ENCODE results near the gene RCL1. TPM values are rescaled to one million over a fixed set of nuclear protein-coding genes. Genes with fewer than 3 reads are reported as not detected.

Gene RCL1
- polyA plus RNA-seq, 1 experiment = 5.1 TPM

DNA sequence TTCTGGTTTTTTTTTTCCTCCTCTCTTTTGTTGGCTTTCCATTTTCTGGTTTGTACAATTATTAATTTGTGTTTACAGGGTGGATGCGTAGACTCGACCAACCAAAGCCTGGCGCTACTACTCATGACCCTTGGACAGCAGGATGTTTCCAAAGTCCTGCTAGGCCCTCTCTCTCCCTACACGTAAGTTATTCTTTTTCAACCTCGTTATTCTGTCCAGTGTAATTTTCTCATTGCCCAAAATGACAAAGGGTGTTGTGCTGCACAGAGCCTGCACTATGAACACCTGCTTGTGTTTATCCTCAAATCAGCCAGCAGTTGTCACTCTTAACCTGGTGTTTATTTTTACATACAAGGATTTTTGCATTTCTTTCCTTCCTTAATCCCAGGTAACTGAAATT, 56.6 kb downstream of the RCL1 start:
- Histone ChIP-seq H3K4me3 (ENCODE audit: low read depth, low read length) (no peak overlapping the region), H3K27me3 (ENCODE audit: control insufficient read depth, insufficient read depth, low read length) (no peaks in the 10 kb centered on the region), H3K36me3 (ENCODE audit: control insufficient read depth, insufficient read depth, low read length) (peaks cover 4% of the 10 kb centered on the region)
- ChIA-PET POLR2A (no interaction called here), CTCF (interaction anchor here (1.2 kb wide), 1 partner anchor 11 kb away, joined by 4 read pairs; no protein-coding TSS in a partner anchor)
- TF ChIP-seq, protein P1, sequence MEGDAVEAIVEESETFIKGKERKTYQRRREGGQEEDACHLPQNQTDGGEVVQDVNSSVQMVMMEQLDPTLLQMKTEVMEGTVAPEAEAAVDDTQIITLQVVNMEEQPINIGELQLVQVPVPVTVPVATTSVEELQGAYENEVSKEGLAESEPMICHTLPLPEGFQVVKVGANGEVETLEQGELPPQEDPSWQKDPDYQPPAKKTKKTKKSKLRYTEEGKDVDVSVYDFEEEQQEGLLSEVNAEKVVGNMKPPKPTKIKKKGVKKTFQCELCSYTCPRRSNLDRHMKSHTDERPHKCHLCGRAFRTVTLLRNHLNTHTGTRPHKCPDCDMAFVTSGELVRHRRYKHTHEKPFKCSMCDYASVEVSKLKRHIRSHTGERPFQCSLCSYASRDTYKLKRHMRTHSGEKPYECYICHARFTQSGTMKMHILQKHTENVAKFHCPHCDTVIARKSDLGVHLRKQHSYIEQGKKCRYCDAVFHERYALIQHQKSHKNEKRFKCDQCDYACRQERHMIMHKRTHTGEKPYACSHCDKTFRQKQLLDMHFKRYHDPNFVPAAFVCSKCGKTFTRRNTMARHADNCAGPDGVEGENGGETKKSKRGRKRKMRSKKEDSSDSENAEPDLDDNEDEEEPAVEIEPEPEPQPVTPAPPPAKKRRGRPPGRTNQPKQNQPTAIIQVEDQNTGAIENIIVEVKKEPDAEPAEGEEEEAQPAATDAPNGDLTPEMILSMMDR (IDR thresholded peaks at IDR 0.05; ENCODE audit: insufficient read depth, low read depth, low read length) = no peak
- DNase-seq (ENCODE audit: low read depth) = no peak

- Histone ChIP-seq H3K36me3 (ENCODE audit: control insufficient read depth, insufficient read depth, low read length) (no peaks in the 10 kb centered on the region), H3K27me3 (ENCODE audit: control insufficient read depth, insufficient read depth, low read length) (no peaks in the 10 kb centered on the region), H3K4me3 (ENCODE audit: low read depth, low read length) (no peak overlapping the region)
- CTCF ChIA-PET = interaction anchor here (1.0 to 1.2 kb wide), 2 partner anchors 9 kb away, joined by 3 to 4 read pairs; no protein-coding TSS in a partner anchor
- DNase-seq (ENCODE audit: low read depth) = no peak
- POLR2A ChIA-PET = no interaction called here
- TF ChIP-seq, protein P1 (IDR thresholded peaks at IDR 0.05; ENCODE audit: insufficient read depth, low read depth, low read length) = no peak
Measured at GRCh38 chr9:4850603-4851310, 58.0 kb downstream of the RCL1 start.

- Histone ChIP-seq H3K27me3 (ENCODE audit: control insufficient read depth, insufficient read depth, low read length) (no peaks in the 10 kb centered on the region), H3K36me3 (ENCODE audit: control insufficient read depth, insufficient read depth, low read length) (no peaks in the 10 kb centered on the region), H3K4me3 (ENCODE audit: low read depth, low read length) (no peak overlapping the region)
- no peak for DNase-seq (ENCODE audit: low read depth)
- ChIA-PET POLR2A (no interaction called here), CTCF (interaction anchor here (1.2 kb wide), 1 partner anchor 72 kb away, joined by 5 read pairs; no protein-coding TSS in a partner anchor)
- TF ChIP-seq, protein P1 (IDR thresholded peaks at IDR 0.05; ENCODE audit: insufficient read depth, low read depth, low read length) = no peak
Measured at GRCh38 chr9:4852419-4852818, 59.7 kb downstream of the RCL1 start.

DNA sequence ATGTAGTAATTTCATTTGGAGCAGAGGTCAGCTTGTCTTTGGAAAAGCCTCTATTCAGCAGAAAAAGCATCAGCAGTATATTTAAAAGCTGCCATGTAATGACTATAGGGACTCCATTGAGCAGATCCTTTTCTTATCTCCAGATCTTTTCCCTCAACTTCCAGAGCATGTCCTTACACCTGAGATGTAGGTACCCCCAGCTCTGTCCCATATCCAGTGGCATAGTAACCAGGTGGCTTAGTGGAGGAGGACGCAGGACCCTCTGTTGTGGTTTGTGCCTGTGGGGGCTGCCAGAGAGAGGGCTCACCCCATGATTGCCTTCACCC, 61.5 kb downstream of the RCL1 start:
- no peak for DNase-seq (ENCODE audit: low read depth)
- Histone ChIP-seq H3K36me3 (ENCODE audit: control insufficient read depth, insufficient read depth, low read length) (no peaks in the 10 kb centered on the region), H3K27me3 (ENCODE audit: control insufficient read depth, insufficient read depth, low read length) (no peaks in the 10 kb centered on the region), H3K4me3 (ENCODE audit: low read depth, low read length) (no peak overlapping the region)
- TF ChIP-seq, protein P1 (IDR thresholded peaks at IDR 0.05; ENCODE audit: insufficient read depth, low read depth, low read length) = no peak
- ChIA-PET POLR2A (no interaction called here), CTCF (interaction anchor here (0.8 to 1.4 kb wide), 4 partner anchors 9 to 52 kb away, joined by 3 to 4 read pairs (median 3); no protein-coding TSS in a partner anchor)

DNA sequence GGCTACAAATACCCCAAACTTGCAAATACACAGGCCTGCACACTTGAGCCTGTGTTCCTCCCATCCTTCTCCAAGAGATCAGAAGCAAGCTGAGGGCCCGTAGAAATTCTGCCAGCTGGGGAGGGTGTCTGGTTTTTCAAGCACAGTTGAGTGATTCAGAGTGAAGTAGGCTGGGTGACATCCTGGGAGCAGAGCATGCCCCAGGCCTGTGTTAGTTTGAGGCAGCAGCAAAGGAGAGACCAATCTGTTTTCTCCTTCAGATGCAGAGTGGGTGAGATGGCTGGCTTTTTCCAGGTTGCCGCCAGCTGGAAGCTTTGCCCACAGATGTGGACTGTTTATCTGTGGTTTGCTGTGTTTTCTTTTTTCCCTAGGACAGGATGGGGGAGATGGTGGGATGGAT, 63.1 kb downstream of the RCL1 start:
- POLR2A ChIA-PET = no interaction called here
- TF ChIP-seq, protein P1 (IDR thresholded peaks at IDR 0.05; ENCODE audit: insufficient read depth, low read depth, low read length) = no peak
- H3K36me3 ChIP-seq (ENCODE audit: control insufficient read depth, insufficient read depth, low read length) = no peaks in the 10 kb centered on the region
- DNase-seq (ENCODE audit: low read depth) = no peak
- no peaks in the 10 kb centered on the region for H3K27me3 ChIP-seq (ENCODE audit: control insufficient read depth, insufficient read depth, low read length)
- CTCF ChIA-PET = interaction anchor here (0.9 to 1.2 kb wide), 4 partner anchors 11 to 106 kb away, joined by 3 to 6 read pairs (median 4); no protein-coding TSS in a partner anchor
- H3K4me3 ChIP-seq (ENCODE audit: low read depth, low read length) = no peak overlapping the region
